GM18867 (cell line): ENCODE data around the gene ANKRD63.

Experiments used
- ATAC-seq: cut with Tn5 transposase; IDR thresholded peaks from one replicate; pipeline ENCODE4 v1.9.1; 2021; ENCODE audit warnings: mild to moderate bottlenecking, moderate library complexity; ENCODE audit not compliant: unreplicated experiment

Gene ANKRD63

GRCh38 chr15:40313531-40314398 lies 30.9 kb upstream of the ANKRD63 start:
- no peak for ATAC-seq

- no peak for ATAC-seq
These were observed 29.7 kb upstream of the ANKRD63 start for GRCh38 chr15:40312370-40313158.

GRCh38 chr15:40310993-40311392 lies 28.1 kb upstream of the ANKRD63 start:
- no peak for ATAC-seq

- ATAC-seq: no peak
These were observed 27.4 kb upstream of the ANKRD63 start for GRCh38 chr15:40310001-40310959.

GRCh38 chr15:40309344-40309862 lies 26.5 kb upstream of the ANKRD63 start:
- no peak for ATAC-seq

GRCh38 chr15:40307421-40308211 lies 24.8 kb upstream of the ANKRD63 start, which contains the start of gene PLCB2:
Gene PLCB2, minus strand, starts transcription at chr15:40307935. Its CDS starts 263 bp downstream, at chr15:40307672.
- peak; percentile 58 for ATAC-seq

- ATAC-seq: no peak
These were observed 24.0 kb upstream of the ANKRD63 start for GRCh38 chr15:40306908-40307307.

GRCh38 chr15:40306371-40306770 lies 23.5 kb upstream of the ANKRD63 start:
- ATAC-seq: no peak

GRCh38 chr15:40305281-40305680 lies 22.4 kb upstream of the ANKRD63 start:
- ATAC-seq: no peak

- no peak for ATAC-seq
These were observed 20.7 kb upstream of the ANKRD63 start for GRCh38 chr15:40303576-40303975.

- ATAC-seq: no peak
These were observed 20.1 kb upstream of the ANKRD63 start for GRCh38 chr15:40302981-40303380.

GRCh38 chr15:40302288-40302886 lies 19.5 kb upstream of the ANKRD63 start:
- ATAC-seq: no peak

GRCh38 chr15:40301467-40302179 lies 18.8 kb upstream of the ANKRD63 start:
- ATAC-seq: no peak

- no peak for ATAC-seq
These were observed 17.9 kb upstream of the ANKRD63 start for GRCh38 chr15:40300771-40301170.

GRCh38 chr15:40300367-40300766 lies 17.5 kb upstream of the ANKRD63 start:
- no peak for ATAC-seq

- no peak for ATAC-seq
These were observed 15.5 kb upstream of the ANKRD63 start for GRCh38 chr15:40298216-40298935.

- ATAC-seq: no peak
These were observed 14.5 kb upstream of the ANKRD63 start for GRCh38 chr15:40297356-40297755.
